Stomach (tissue), 9 donors: ENCODE measurements around the gene VPS54. TPM values are rescaled to one million over a fixed set of nuclear protein-coding genes. Genes with fewer than 3 reads are reported as not detected.

Source experiments
- DNase-seq, 2 donors: peaks; one replicate each; pipeline versions ENCODE4 v3.0.0 to v3.0.0-alpha.2; 2013 to 2019
- H3K27ac ChIP-seq, 5 donors: fragments of 200-600 bp in 4 of 5; sonication (generic) in 4 of 5; one replicate each; pipeline ENCODE4 v1.5.1; 2013 to 2019; ENCODE audit warnings: mild to moderate bottlenecking in 1 of 5, moderate library complexity in 1 of 5
- H3K27me3 ChIP-seq, 3 donors: fragments of 200-600 bp; sonication (generic); one replicate each; pipeline ENCODE4 v1.5.1; 2017 to 2019; ENCODE audit warnings: mixed run types in 1 of 3
- H3K36me3 ChIP-seq, 4 donors: fragments of 200-600 bp; sonication (generic); 1 replicate in 3 of 4; 2 replicates in 1 of 4; pipeline ENCODE4 v1.5.1; 2016 to 2019
- H3K4me1 ChIP-seq, 4 donors: fragments of 200-600 bp; sonication (generic); one replicate each; pipeline ENCODE4 v1.5.1; 2016 to 2019
- H3K4me3 ChIP-seq, 4 donors: fragments of 200-600 bp; sonication (generic) in 3 of 4; one replicate each; pipeline ENCODE4 v1.5.1; 2016 to 2019; ENCODE audit warnings: mild to moderate bottlenecking in 1 of 4
- H3K9me3 ChIP-seq, 4 donors: fragments of 200-600 bp; sonication (generic); one replicate each; pipeline ENCODE4 v1.5.1; 2016 to 2019
- EP300 ChIP-seq: sonication (generic); formaldehyde crosslinking; IDR thresholded peaks from one replicate; pipeline ENCODE4 v1.6.1; 2017; ENCODE audit warnings: antibody characterized with exemption
- POLR2A ChIP-seq, 4 donors: fragments of 450-650 bp; IDR thresholded peaks; one replicate each; pipeline ENCODE4 v1.6.1; 2016; ENCODE audit warnings: antibody characterized with exemption in 4 of 4, control low read depth in 2 of 4, mild to moderate bottlenecking in 1 of 4, moderate library complexity in 1 of 4
- POLR2AphosphoS5 ChIP-seq, 3 donors: sonication (generic); formaldehyde crosslinking; IDR thresholded peaks; one replicate each; pipeline ENCODE4 v1.6.1; 2016; ENCODE audit warnings: antibody characterized with exemption in 3 of 3
- WGBS, 5 donors: extraction: QIAGEN DNeasy Blood & Tissue Kit in 3 of 5; methylation state at CpG; one replicate each; pipeline versions ENCODE4 v1.1.5 to v1.1.7; 2013 to 2018; 5-methylcytosine and 5-hydroxymethylcytosine counted together
- intact Hi-C: fragments of 100-400 bp; cut with DNase I; formaldehyde crosslinking; loops from one replicate; pipeline ENCODE4 v1.15.1; 2023; ENCODE audit warnings: low total_unique reads
- polyA plus RNA-seq, 3 donors: library from polyadenylated mRNA; stranded (reverse); fragments of 200-250 nt; gene quantifications; one replicate each; pipeline ENCODE4 v1.2.3, GENCODE V29; 2013
- total RNA-seq, 5 donors: library from RNA; depleted of rRNA; stranded (reverse); fragments of >200 nt; gene quantifications; one replicate each; pipeline versions ENCODE4 v1.1.0 to v1.2.3, GENCODE V29; 2014 to 2016
- TF ChIP-seq, protein P1 (sequence below), 7 experiments: fragments of 450-650 bp in 4 of 7; fragments of 200-600 bp in 3 of 7; sonication (generic) in 3 of 7; IDR thresholded peaks; one replicate each; pipeline ENCODE4 v1.5.1; 2016 to 2019; ENCODE audit warnings: antibody characterized with exemption in 7 of 7, control low read depth in 2 of 7, mild to moderate bottlenecking in 1 of 7
- donor health status: healthy with polysubstance abuse.
- donor health status: Bipolar disorder and iron deficiency.
- donor health status: healthy.

The VPS54 gene
- total and polyA plus RNA-seq, 8 donors, result 3.2 to 58.9 (median 13.1) TPM

DNA sequence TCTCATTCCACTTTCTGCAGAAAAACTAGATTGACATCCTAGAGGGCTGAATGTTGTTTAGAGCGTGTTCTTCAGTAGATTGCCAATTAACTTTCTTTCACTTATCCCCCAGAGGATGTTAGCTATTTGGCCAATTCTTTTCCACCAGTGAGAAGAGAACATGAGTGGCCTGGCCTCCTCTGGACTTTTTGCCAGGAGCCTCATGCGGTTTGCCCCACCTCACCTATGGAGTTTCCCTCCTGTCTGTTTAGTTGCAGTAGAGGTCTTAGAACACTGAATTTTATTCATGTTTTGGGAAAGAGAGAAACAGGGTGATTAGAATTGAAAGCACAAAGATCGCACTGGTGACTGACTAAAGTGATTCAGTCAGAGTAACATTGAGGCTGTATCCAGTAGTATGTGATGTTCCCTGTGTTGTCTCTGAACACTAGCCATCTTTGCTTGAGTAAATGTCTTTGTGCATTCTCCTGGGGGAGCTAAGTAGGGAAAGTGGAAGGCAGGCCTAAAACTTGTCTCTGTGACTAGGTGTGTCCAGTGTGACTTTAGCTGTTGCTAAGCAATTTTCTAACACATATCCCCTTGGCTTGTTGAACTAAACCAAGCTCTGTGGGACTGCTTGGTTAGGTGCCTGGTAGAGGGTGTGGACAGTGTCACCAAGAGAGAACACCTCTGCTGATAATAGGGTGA, 143.5 kb downstream of the VPS54 start:
- H3K36me3 ChIP-seq, result peaks cover 0 to 35% (median 26%) of the 10 kb centered on the region in 4 donors
- intact Hi-C loops, result loop anchor here (5.0 kb wide), 1 partner anchor 178 kb away; no protein-coding TSS in a partner anchor
- WGBS, 5 donors, result 88 to 94% (median 90%) methylated on average over 3 of the region's 3 CpGs
- H3K27ac ChIP-seq, result peak overlapping the region in 2 of 5 donors; percentile 11 to 43
- H3K4me1 ChIP-seq, result peaks cover 4 to 41% (median 18%) of the 10 kb centered on the region in 4 donors
- no peak overlapping the region for H3K4me3 ChIP-seq
- no peaks in the 10 kb centered on the region for H3K9me3 ChIP-seq
- peak in 1 of 2 donors; percentile 54 for DNase-seq
- TF ChIP-seq EP300 (no peak), POLR2A (IDR thresholded peaks at IDR 0.05) (no peak), POLR2AphosphoS5 (IDR thresholded peaks at IDR 0.05) (no peak)
- TF ChIP-seq, protein P1, sequence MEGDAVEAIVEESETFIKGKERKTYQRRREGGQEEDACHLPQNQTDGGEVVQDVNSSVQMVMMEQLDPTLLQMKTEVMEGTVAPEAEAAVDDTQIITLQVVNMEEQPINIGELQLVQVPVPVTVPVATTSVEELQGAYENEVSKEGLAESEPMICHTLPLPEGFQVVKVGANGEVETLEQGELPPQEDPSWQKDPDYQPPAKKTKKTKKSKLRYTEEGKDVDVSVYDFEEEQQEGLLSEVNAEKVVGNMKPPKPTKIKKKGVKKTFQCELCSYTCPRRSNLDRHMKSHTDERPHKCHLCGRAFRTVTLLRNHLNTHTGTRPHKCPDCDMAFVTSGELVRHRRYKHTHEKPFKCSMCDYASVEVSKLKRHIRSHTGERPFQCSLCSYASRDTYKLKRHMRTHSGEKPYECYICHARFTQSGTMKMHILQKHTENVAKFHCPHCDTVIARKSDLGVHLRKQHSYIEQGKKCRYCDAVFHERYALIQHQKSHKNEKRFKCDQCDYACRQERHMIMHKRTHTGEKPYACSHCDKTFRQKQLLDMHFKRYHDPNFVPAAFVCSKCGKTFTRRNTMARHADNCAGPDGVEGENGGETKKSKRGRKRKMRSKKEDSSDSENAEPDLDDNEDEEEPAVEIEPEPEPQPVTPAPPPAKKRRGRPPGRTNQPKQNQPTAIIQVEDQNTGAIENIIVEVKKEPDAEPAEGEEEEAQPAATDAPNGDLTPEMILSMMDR (IDR thresholded peaks at IDR 0.05), result no peak
- no peaks in the 10 kb centered on the region for H3K27me3 ChIP-seq

DNA sequence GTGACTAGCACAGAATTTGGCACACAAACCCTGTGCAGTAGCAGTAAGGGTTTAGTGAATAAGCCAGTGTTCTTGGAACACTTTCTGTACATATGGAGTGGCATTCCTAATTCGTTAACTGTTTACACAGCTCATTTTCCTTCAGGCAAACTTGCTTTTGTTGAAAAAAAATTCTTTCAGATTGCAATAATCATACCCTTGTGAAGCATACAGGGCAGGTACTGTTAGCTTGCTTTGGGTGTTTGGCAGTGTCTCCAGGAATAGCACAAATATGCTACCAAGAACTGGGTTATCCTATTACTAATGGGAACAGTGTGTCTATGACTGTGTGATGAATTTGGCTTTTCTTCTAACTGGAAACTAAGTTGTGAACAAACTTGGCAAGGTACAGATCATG, 144.1 kb downstream of the VPS54 start:
- intact Hi-C loops, result loop anchor here (5.0 kb wide), 1 partner anchor 178 kb away; no protein-coding TSS in a partner anchor
- H3K27ac ChIP-seq, result peak overlapping the region in 1 of 5 donors; percentile 43

DNA sequence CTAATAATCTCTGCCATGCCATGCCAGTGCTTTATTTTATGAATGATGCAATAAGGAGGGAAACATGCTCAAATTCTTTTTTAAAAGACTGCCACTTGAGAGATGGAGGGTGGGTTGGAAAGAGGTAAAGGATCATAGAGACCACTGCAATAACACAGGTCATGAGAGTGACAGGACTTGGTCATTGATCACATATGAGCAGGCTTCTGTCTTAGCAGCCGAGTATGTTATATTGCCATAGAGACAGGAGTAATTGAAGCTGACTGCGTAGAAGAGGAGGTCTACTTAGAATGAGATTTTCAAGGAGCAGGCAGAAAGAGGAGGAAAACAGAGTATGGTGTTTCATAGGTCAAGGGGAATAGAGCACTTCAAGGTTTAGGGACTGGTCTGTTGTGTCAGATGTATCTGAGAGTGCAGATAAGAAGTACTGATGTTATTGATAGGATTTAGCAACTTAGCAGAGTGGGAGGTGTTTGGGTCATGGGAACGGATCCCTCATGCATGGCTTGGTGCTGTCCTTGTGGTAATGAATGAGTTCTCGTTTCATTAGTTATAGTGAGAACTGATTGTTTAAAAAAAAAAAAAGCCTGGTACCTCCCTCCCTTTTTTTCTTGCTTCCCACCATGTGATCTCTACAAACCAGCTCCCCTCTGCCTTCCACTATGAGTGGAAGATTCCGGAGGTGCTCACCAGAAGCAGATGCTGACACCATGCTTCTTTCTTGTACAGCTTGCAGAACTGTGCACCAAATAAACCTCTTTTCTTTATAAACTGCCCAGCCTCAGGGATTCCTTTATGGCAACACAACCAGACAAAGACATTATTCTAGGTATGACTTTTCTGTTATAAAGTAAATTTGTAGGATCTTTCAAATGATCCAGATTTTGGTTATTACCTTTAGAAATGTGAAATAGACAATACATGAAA, 144.8 kb downstream of the VPS54 start:
- Histone ChIP-seq H3K36me3 (peaks cover 0 to 35% (median 24%) of the 10 kb centered on the region in 4 donors), H3K4me3 (no peak overlapping the region), H3K9me3 (no peaks in the 10 kb centered on the region), H3K27ac (no peak overlapping the region), H3K27me3 (no peaks in the 10 kb centered on the region), H3K4me1 (peaks cover 4 to 46% (median 18%) of the 10 kb centered on the region in 4 donors)
- WGBS, 5 donors, result 94 to 99% (median 96%) methylated on average over 5 of the region's 5 CpGs
- intact Hi-C loops, result loop anchor here (5.0 kb wide), 1 partner anchor 177 kb away; no protein-coding TSS in a partner anchor
- TF ChIP-seq EP300, result no peak
- no peak for TF ChIP-seq POLR2A (IDR thresholded peaks at IDR 0.05)
- no peak for TF ChIP-seq POLR2AphosphoS5 (IDR thresholded peaks at IDR 0.05)
- TF ChIP-seq, protein P1 (IDR thresholded peaks at IDR 0.05), result no peak
- DNase-seq, result no peak

More for the DNA sequence above, 144.1 kb downstream of the VPS54 start:
- Histone ChIP-seq H3K9me3 (no peaks in the 10 kb centered on the region), H3K36me3 (peaks cover 0 to 35% (median 24%) of the 10 kb centered on the region in 4 donors), H3K27me3 (no peaks in the 10 kb centered on the region), H3K4me1 (peaks cover 4 to 46% (median 18%) of the 10 kb centered on the region in 4 donors), H3K4me3 (no peak overlapping the region)
- DNase-seq, result no peak
- no peak for TF ChIP-seq POLR2AphosphoS5 (IDR thresholded peaks at IDR 0.05)
- TF ChIP-seq, protein P1 (IDR thresholded peaks at IDR 0.05), result no peak
- no peak for TF ChIP-seq POLR2A (IDR thresholded peaks at IDR 0.05)
- TF ChIP-seq EP300, result no peak
- 21 to 42% (median 32%) methylated on average over 1 of the region's 1 CpG for WGBS, 5 donors
